ENCODE results near the gene EPO.

DNA sequence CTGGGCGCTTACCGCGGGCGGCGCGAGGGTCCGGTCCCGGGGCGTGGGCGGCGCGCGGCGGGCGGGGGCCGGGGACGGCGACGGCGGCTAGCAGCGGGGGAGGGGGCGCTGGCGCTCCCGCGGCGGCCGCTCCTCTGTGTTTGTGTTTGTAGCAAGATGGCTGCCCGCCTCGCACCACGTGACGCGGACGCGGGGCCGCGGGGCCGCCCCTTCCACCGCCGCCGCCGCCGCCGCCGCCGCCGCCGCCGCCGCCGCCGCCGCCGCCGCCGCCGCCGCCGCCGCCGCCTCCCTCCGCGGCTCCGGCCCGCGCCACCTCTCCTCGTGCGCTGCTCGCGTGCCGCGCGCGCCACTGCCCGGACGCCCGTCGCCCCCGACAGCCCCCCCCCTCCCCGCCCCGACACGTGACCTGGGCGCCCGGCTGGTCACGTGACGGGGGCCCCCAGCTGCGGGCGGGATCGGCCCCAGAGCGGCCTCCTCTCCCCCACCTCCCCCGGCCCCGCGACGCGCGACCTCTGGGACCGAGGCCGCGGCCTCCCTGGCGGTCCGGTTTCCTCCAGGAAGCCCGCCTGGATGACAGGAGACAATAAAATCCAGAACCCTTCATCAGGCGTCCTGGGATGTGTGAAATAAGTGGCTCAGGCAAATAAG is 26.0 kb upstream of the EPO start, which contains the start of gene GIGYF1:
- TF ChIP-seq POLR2AphosphoS5 (IDR thresholded peaks at IDR 0.05; ENCODE audit: borderline replicate concordance, low read depth, low read length) = 0 out of 2 replicates have a peak, but pooled peaks have one; percentile 23
- no peak for TF ChIP-seq EZH2 (IDR thresholded peaks at IDR 0.05)
- no peak for TF ChIP-seq FOXP2 (optimal IDR thresholded peaks at IDR 0.05; ENCODE audit: control extremely low read depth, extremely low read length, insufficient read depth)

Measured in SK-N-MC (cell line).